ENCODE results near the gene SDR42E2. TPM values are rescaled to one million over a fixed set of nuclear protein-coding genes. Genes with fewer than 3 reads are reported as not detected.

Gene SDR42E2
- total RNA-seq, 1 donor from 2014 or later, result 0.24 TPM

DNA sequence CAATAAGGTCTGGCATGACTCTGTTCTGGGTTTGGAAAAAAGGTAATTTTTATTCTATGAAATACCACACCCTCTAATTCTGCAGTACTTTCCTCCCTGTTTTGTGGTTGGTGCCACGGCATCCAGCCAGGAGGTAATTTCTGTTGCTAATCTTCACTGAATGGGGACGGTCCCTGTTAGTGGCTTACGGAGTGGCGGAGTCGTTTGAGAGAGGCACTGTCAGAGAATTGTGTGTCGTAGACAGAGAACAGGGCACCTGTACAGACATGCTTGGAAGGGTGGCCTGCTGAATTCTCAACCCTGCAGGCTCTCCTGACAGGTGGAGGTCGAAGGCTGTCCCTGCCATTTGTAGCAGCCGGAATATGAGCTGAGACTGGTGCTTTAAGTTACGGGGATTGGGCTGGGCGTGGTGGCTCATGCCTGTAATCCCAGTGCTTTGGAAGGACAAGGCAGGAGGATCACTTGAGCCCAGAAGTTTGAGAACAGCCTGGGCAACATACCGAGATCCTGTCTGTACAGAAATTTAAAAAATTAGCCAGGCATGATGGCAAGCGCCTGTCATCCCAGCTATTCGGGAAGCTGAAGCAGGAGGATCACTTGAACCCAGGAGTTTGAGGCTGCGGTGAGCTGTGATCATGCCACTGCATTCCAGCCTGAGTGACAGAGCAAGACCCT, 77.0 kb downstream of the SDR42E2 start:
- ATAC-seq, result no peak
- H3K27ac ChIP-seq, result peak overlapping the region; percentile 39
- H3K4me3 ChIP-seq, result no peak overlapping the region
- H3K9me3 ChIP-seq, result no peaks in the 10 kb centered on the region
- H3K27me3 ChIP-seq (ENCODE audit: low read depth), result no peaks in the 10 kb centered on the region
- H3K4me1 ChIP-seq, result peaks cover 45% of the 10 kb centered on the region
- TF ChIP-seq, protein P1, sequence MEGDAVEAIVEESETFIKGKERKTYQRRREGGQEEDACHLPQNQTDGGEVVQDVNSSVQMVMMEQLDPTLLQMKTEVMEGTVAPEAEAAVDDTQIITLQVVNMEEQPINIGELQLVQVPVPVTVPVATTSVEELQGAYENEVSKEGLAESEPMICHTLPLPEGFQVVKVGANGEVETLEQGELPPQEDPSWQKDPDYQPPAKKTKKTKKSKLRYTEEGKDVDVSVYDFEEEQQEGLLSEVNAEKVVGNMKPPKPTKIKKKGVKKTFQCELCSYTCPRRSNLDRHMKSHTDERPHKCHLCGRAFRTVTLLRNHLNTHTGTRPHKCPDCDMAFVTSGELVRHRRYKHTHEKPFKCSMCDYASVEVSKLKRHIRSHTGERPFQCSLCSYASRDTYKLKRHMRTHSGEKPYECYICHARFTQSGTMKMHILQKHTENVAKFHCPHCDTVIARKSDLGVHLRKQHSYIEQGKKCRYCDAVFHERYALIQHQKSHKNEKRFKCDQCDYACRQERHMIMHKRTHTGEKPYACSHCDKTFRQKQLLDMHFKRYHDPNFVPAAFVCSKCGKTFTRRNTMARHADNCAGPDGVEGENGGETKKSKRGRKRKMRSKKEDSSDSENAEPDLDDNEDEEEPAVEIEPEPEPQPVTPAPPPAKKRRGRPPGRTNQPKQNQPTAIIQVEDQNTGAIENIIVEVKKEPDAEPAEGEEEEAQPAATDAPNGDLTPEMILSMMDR (IDR thresholded peaks at IDR 0.05), result no peak
- intact Hi-C loops (cut with DNase I), result no loop called here
- no peak for DNase-seq
- peaks cover 10% of the 10 kb centered on the region for H3K36me3 ChIP-seq

DNA sequence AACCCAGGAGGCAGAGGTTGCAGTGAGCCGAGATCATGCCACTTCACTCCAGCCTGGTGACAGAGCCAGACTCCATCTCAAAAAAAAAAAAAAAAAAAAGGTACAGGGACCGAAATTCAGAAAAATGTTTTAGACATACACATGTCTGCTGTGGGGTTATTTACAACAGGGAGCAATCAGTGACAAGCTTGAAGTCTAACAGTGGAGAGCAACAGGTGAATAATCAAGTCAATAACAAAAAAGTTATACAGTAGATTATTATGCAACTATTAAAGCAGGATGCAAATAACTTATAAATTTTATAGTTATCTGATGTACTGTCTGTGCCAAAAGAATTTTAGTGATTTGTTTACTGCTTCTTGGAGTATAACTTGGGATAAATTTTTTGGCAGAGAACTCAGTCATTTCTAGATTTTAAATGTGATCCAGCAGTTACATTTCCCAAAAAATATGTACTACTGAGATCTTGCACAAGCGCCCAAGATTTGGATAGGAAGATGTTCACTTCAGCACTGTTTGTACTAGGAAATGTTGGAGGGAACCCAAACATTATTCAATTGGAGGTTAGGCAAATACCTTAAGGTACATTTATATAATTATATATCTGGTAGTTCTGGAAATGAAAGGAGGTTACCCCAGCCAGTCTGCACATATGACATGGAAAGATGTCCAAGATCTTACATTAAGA, 77.9 kb downstream of the SDR42E2 start:
- DNase-seq, result no peak
- Histone ChIP-seq H3K4me1 (peaks cover 45% of the 10 kb centered on the region), H3K36me3 (peaks cover 19% of the 10 kb centered on the region), H3K27ac (peak overlapping the region; percentile 66), H3K9me3 (no peaks in the 10 kb centered on the region), H3K27me3 (ENCODE audit: low read depth) (no peaks in the 10 kb centered on the region), H3K4me3 (no peak overlapping the region)
- TF ChIP-seq, protein P1 (IDR thresholded peaks at IDR 0.05), result no peak
- intact Hi-C loops (cut with DNase I), result no loop called here
- ATAC-seq, result peak; percentile 43 to 50

Other genes starting within 250 kb of the SDR42E2 start
- 170 TPM for gene UQCRC2, start 209.1 kb upstream of the SDR42E2 start, total RNA-seq
- gene PDZD9, start 161.4 kb upstream of the SDR42E2 start, total RNA-seq, result not detected
- 15.4 TPM for gene MOSMO, start 154.4 kb upstream of the SDR42E2 start, total RNA-seq
- gene VWA3A, start 70.0 kb upstream of the SDR42E2 start, total RNA-seq, result 12.3 TPM
- gene EEF2K, start 43.8 kb downstream of the SDR42E2 start, total RNA-seq, result 35.2 TPM
- 36.6 TPM for gene POLR3E, start 134.9 kb downstream of the SDR42E2 start, total RNA-seq
- gene CDR2, start 212.1 kb downstream of the SDR42E2 start, total RNA-seq, result 16.2 TPM